Endodermal cell (in vitro differentiated cells): ENCODE measurements around the gene SLC25A23. TPM values are rescaled to one million over a fixed set of nuclear protein-coding genes. Genes with fewer than 3 reads are reported as not detected.

Experiments used
- DNase-seq: peaks from one replicate; pipeline ENCODE4 v3.0.0-alpha.2; 2017
- H3K27ac ChIP-seq: 2 replicates; pipeline ENCODE4 v1.5.1; 2013; ENCODE audit warnings: mild to moderate bottlenecking, low read depth, low read length, moderate library complexity
- H3K27me3 ChIP-seq: 2 replicates; pipeline ENCODE4 v1.6.1; 2013; ENCODE audit warnings: mild to moderate bottlenecking, low read length, moderate library complexity; ENCODE audit not compliant: insufficient read depth, control insufficient read depth, poor library complexity, severe bottlenecking
- H3K36me3 ChIP-seq: 2 replicates; pipeline ENCODE4 v1.7.0; 2013; ENCODE audit warnings: mild to moderate bottlenecking, low read length, moderate library complexity; ENCODE audit not compliant: control insufficient read depth, insufficient read depth
- H3K4me1 ChIP-seq: one replicate; pipeline ENCODE4 v1.7.0; 2013; ENCODE audit warnings: low read length; ENCODE audit not compliant: control insufficient read depth, insufficient read depth
- H3K4me3 ChIP-seq: 2 replicates; pipeline ENCODE4 v1.5.1; 2013; ENCODE audit warnings: mild to moderate bottlenecking, low read length, moderate library complexity
- H3K9ac ChIP-seq: 2 replicates; pipeline ENCODE4 v1.6.1; 2013; ENCODE audit warnings: mild to moderate bottlenecking, low read length, moderate library complexity; ENCODE audit not compliant: poor library complexity, severe bottlenecking; ENCODE audit errors: extremely low read depth
- H3K9me3 ChIP-seq: 2 replicates; pipeline ENCODE4 v1.6.1; 2013; ENCODE audit warnings: mild to moderate bottlenecking, low read length, moderate library complexity; ENCODE audit not compliant: control insufficient read depth
- H3K27ac Mint-ChIP-seq: 2 replicates; pipeline ENCODE4 v1.8.0; 2020; ENCODE audit warnings: mixed read lengths
- H3K27me3 Mint-ChIP-seq: 2 replicates; pipeline ENCODE4 v1.8.0; 2021; ENCODE audit warnings: mild to moderate bottlenecking, mixed read lengths; ENCODE audit not compliant: insufficient read depth
- H3K36me3 Mint-ChIP-seq: 2 replicates; pipeline ENCODE4 v1.8.0; 2020; ENCODE audit warnings: low read depth, mixed read lengths
- H3K4me1 Mint-ChIP-seq: 2 replicates; pipeline ENCODE4 v1.8.0; 2020; ENCODE audit warnings: mixed read lengths
- H3K4me3 Mint-ChIP-seq: 2 replicates; pipeline ENCODE4 v1.8.0; 2020; ENCODE audit warnings: mild to moderate bottlenecking, moderate library complexity, mixed read lengths
- H3K9me3 Mint-ChIP-seq: 2 replicates; pipeline ENCODE4 v1.8.0; 2020; ENCODE audit warnings: mild to moderate bottlenecking, mixed read lengths
- WGBS, 2 experiments: methylation state at CpG; one replicate each; pipeline versions ENCODE4 v1.1.5 to v1.1.7; 2013; ENCODE audit warnings: missing lambda C conversion rate in 2 of 2, mixed read lengths in 1 of 2; ENCODE audit not compliant: insufficient coverage in 1 of 2, insufficient read length in 1 of 2; 5-methylcytosine and 5-hydroxymethylcytosine counted together
- total RNA-seq, 2 donors: library from RNA; stranded (reverse); fragmentation: NEBNext Ultra II Directional in 1 of 2; extraction: Animal tissue kit (Norgen Biotek cat#: 25700) in 1 of 2; gene quantifications; 2 replicates in 1 of 2; 3 replicates in 1 of 2; pipeline ENCODE4 v1.2.1, GENCODE V29; 2021
- TF ChIP-seq, protein P1 (sequence below): fragments of 200-600 bp; sonication (generic); conservative IDR thresholded peaks from 2 replicates; pipeline ENCODE4 v1.5.0; 2021; ENCODE audit warnings: antibody characterized with exemption, mild to moderate bottlenecking

The SLC25A23 gene
- total RNA-seq, 2 donors from 2014 or later: 34.9 to 39.5 TPM

DNA sequence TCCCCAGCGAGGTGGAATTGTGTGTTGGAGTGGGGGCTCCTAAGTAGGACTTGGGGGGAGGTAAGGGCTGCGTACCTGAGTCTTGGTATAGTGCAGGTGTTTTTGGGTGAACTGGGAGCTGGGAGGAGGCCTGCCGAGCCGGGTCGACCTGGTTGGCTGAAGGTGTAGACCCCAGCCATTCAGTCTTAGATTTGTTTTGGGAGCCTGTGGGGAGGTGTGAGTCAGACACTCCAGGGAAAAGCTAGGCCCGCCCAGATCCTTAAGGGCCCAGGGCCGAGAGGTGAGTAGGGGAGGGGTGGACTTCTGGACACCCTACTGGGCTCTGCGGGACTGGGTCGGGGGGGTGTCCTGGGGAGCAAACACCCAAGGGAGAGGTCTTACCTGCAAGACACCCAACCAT lies 5.4 kb upstream of the SLC25A23 start:
- H3K36me3 Mint-ChIP-seq: peaks cover 43% of the 10 kb centered on the region
- H3K9me3 Mint-ChIP-seq: no peaks in the 10 kb centered on the region
- WGBS, 2 experiments: 55 to 58% methylated on average over 4 to 9 of the region's 9 CpGs
- peaks cover 26% of the 10 kb centered on the region for H3K4me1 Mint-ChIP-seq
- H3K9ac ChIP-seq: peak overlapping the region; percentile 49
- DNase-seq: peak; percentile 56
- peaks cover 10% of the 10 kb centered on the region for H3K36me3 ChIP-seq
- H3K9me3 ChIP-seq: no peaks in the 10 kb centered on the region
- peaks cover 15% of the 10 kb centered on the region for H3K27me3 ChIP-seq
- H3K27ac Mint-ChIP-seq: peak overlapping the region; percentile 88
- H3K27me3 Mint-ChIP-seq: peaks cover 17% of the 10 kb centered on the region
- peak overlapping the region; percentile 81 for H3K4me3 Mint-ChIP-seq
- TF ChIP-seq, protein P1, sequence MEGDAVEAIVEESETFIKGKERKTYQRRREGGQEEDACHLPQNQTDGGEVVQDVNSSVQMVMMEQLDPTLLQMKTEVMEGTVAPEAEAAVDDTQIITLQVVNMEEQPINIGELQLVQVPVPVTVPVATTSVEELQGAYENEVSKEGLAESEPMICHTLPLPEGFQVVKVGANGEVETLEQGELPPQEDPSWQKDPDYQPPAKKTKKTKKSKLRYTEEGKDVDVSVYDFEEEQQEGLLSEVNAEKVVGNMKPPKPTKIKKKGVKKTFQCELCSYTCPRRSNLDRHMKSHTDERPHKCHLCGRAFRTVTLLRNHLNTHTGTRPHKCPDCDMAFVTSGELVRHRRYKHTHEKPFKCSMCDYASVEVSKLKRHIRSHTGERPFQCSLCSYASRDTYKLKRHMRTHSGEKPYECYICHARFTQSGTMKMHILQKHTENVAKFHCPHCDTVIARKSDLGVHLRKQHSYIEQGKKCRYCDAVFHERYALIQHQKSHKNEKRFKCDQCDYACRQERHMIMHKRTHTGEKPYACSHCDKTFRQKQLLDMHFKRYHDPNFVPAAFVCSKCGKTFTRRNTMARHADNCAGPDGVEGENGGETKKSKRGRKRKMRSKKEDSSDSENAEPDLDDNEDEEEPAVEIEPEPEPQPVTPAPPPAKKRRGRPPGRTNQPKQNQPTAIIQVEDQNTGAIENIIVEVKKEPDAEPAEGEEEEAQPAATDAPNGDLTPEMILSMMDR: no peak
- peaks cover 6% of the 10 kb centered on the region for H3K4me1 ChIP-seq
- peak overlapping the region; percentile 83 for H3K4me3 ChIP-seq
- H3K27ac ChIP-seq: no peak overlapping the region

DNA sequence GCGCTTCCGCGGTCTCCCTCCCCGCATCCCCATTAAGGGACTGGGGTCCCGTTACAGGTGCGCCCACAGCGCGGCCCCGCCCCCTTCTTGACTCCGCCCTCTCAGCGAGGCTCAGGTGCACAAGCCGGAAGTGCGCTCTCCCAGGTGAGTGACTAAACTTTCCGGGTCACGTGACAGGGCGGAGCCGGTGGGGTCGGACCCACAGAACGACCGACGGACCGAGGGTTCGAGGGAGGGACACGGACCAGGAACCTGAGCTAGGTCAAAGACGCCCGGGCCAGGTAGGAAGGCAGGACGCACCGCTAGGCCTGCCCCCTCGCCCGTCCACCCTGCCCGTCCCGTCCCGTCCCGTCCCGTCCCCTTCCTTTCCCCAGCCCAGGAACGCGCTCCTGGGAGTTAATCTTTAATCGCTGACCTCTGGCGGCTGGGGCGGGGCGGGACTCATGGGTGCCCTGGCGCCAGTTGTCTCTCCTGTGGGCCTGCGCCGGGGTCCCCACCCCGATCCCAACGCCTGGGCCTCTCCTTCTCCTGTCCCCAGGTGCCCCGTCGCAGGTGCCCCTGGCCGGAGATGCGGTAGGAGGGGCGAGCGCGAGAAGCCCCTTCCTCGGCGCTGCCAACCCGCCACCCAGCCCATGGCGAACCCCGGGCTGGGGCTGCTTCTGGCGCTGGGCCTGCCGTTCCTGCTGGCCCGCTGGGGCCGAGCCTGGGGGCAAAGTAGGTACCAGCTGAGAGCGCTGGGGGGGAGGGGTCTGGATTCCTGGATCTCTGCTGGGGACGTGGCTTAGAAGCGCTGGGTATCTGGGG lies 4.7 kb upstream of the SLC25A23 start, which contains the start of gene CRB3:
CRB3 (plus strand) TSS at position 202 of the 804 bp plus-strand sequence; CDS start at position 633, 431 bp downstream.
- Mint-ChIP-seq H3K27me3 (peaks cover 17% of the 10 kb centered on the region), H3K27ac (peak within 1 kb of the TSS; percentile 88), H3K4me1 (peaks cover 20% of the 10 kb centered on the region), H3K36me3 (peaks cover 39% of the 10 kb centered on the region), H3K4me3 (peak within 1 kb of the TSS; percentile 81), H3K9me3 (no peaks in the 10 kb centered on the region)
- H3K36me3 ChIP-seq: peaks cover 10% of the 10 kb centered on the region
- peak within 1 kb of the TSS; percentile 49 for H3K9ac ChIP-seq
- TF ChIP-seq, protein P1: no peak
- H3K9me3 ChIP-seq: no peaks in the 10 kb centered on the region
- peaks cover 6% of the 10 kb centered on the region for H3K4me1 ChIP-seq
- 2% methylated on average over 30 to 65 of the region's 65 CpGs for WGBS, 2 experiments
- no peak within 1 kb of the TSS for H3K27ac ChIP-seq
- DNase-seq: peak; percentile 99
- peaks cover 15% of the 10 kb centered on the region for H3K27me3 ChIP-seq
- H3K4me3 ChIP-seq: peak within 1 kb of the TSS; percentile 83

DNA sequence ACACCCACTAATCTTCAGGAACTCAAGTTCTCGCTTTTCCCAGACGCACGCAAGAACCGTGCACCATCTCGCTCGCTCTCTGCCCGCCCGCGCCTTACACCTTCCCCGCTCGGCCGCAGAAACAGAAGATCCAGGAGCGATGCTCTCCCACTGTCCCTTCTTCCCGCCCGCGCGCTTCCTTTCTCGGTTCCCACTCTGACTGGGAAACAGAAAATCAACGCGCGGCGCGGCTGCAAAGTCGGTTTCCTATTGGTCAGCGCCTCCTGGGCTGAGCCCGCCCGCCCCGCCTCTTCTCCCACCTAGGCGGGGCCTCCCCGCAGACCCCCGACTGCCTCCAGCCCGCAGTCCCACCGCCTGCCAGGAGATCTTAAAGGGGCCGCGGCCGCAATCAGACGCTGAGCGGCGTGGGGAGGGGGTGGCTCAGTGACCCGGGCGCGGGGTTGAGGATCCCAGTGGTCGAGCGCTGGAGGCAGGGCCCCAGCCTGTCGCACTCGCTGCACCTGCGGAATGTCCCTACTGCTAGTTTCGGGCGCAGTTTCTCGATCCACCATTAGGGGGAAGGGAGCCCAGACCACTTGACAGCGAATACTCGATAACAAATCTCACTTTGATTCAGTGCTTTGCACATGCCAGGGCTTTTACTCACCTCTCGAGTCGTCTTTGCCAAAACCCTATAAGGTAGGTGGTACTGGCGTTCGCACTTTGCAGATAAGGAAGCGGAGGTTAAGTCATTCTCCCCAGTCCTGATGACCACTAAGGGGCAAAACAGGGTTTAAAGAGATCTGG lies 700 bp upstream of the SLC25A23 start:
- peaks cover 6% of the 10 kb centered on the region for H3K4me1 ChIP-seq
- peak overlapping the region; percentile 25 for H3K9ac ChIP-seq
- 0% methylated on average over 15 to 57 of the region's 57 CpGs for WGBS, 2 experiments
- peaks cover 9% of the 10 kb centered on the region for H3K36me3 ChIP-seq
- H3K4me1 Mint-ChIP-seq: peaks cover 13% of the 10 kb centered on the region
- H3K4me3 ChIP-seq: peak overlapping the region; percentile 87
- peaks cover 12% of the 10 kb centered on the region for H3K27me3 ChIP-seq
- H3K36me3 Mint-ChIP-seq: peaks cover 18% of the 10 kb centered on the region
- H3K9me3 ChIP-seq: peaks cover 4% of the 10 kb centered on the region
- TF ChIP-seq, protein P1: peak; percentile 78
- peak; percentile 99 for DNase-seq
- H3K27me3 Mint-ChIP-seq: peaks cover 25% of the 10 kb centered on the region
- peaks cover 2% of the 10 kb centered on the region for H3K9me3 Mint-ChIP-seq
- H3K27ac ChIP-seq: peak overlapping the region; percentile 25
- H3K4me3 Mint-ChIP-seq: peak overlapping the region; percentile 69
- peak overlapping the region; percentile 92 for H3K27ac Mint-ChIP-seq
